ENCODE measurements around the gene NDEL1. TPM values are rescaled to one million over a fixed set of nuclear protein-coding genes. Genes with fewer than 3 reads are reported as not detected.

The NDEL1 gene
- total and polyA plus RNA-seq, 9 of the 15 experiments (the other 6 are each of a cell fraction or from before 2014, with no cell fraction given): 0.86 to 30.5 (median 22.7) TPM

GRCh38 chr17:8386841-8387240 is 48.8 kb upstream of the NDEL1 start (continued):
- TF ChIP-seq ZNF511 (CRISPR knock-in tag; IDR thresholded peaks at IDR 0.05): no peak
- no peak for TF ChIP-seq ZNF75A (CRISPR knock-in tag; IDR thresholded peaks at IDR 0.05)
- TF ChIP-seq SMARCC2 (IDR thresholded peaks at IDR 0.05; ENCODE audit: low read depth): no peak
- TF ChIP-seq SRF (CRISPR knock-in tag; IDR thresholded peaks at IDR 0.05): no peak
- TF ChIP-seq POLR3G (IDR thresholded peaks at IDR 0.05; ENCODE audit: extremely low read depth, insufficient read length, insufficient replicate concordance): no peak
- no peak for TF ChIP-seq ZNF740 (CRISPR knock-in tag; IDR thresholded peaks at IDR 0.05)
- TF ChIP-seq ZNF740 (tag; IDR thresholded peaks at IDR 0.05): peak in 1 of 2 experiments; percentile 55; a peak in 2 of 4 replicates
- TF ChIP-seq CTBP1 (IDR thresholded peaks at IDR 0.05; ENCODE audit: borderline replicate concordance): peak; percentile 67; the same call in 1 of the 2 replicates
- TF ChIP-seq HES1 (IDR thresholded peaks at IDR 0.05; ENCODE audit: low read depth): peak; percentile 50; the same call in 1 of the 2 replicates
- TF ChIP-seq POLR2G (IDR thresholded peaks at IDR 0.05; ENCODE audit: low read depth, low read length): no peak
- no peak for TF ChIP-seq STAT5A (IDR thresholded peaks at IDR 0.05; ENCODE audit: borderline replicate concordance, low read length)
- TF ChIP-seq CBX3 (IDR thresholded peaks at IDR 0.05; ENCODE audit: borderline replicate concordance in 1 of 2, low read length in 2 of 2): no peak
- no peak for TF ChIP-seq TFAM (CRISPR knock-in tag; conservative IDR thresholded peaks at IDR 0.05)
- no peak for TF ChIP-seq NELFE (IDR thresholded peaks at IDR 0.05; ENCODE audit: insufficient read depth, insufficient read length)
- TF ChIP-seq ZNF12 (CRISPR knock-in tag; IDR thresholded peaks at IDR 0.05): no peak
- no peak for TF ChIP-seq CAMTA2 (CRISPR knock-in tag; conservative IDR thresholded peaks at IDR 0.05)
- no peak for TF ChIP-seq ZNF644 (tag; IDR thresholded peaks at IDR 0.05; ENCODE audit: low read depth)
- peak; percentile 53; the same call in 1 of the 2 replicates for TF ChIP-seq LEF1 (IDR thresholded peaks at IDR 0.05)
- TF ChIP-seq PRMT5 (CRISPR knock-in tag; IDR thresholded peaks at IDR 0.05): no peak
- TF ChIP-seq SMAD1 (IDR thresholded peaks at IDR 0.05; ENCODE audit: low read depth, low read length, partially characterized antibody): no peak
- peak; percentile 15; the same call in 1 of the 2 replicates for TF ChIP-seq TCF3 (CRISPR knock-in tag; IDR thresholded peaks at IDR 0.05)
- TF ChIP-seq FOXK2 (conservative IDR thresholded peaks at IDR 0.05 in 1 of 2, IDR thresholded peaks at IDR 0.05 in 1 of 2; ENCODE audit: low read depth in 2 of 2): no peak
- peak; percentile 42; the same call in 1 of the 2 replicates for TF ChIP-seq SOX6 (IDR thresholded peaks at IDR 0.05)
- TF ChIP-seq DIDO1 (tag; IDR thresholded peaks at IDR 0.05; ENCODE audit: low read depth): no peak
- no peak for TF ChIP-seq ASH1L (IDR thresholded peaks at IDR 0.05; ENCODE audit: borderline replicate concordance, low read depth, partially characterized antibody)
- no peak for TF ChIP-seq TBP (optimal IDR thresholded peaks at IDR 0.05; ENCODE audit: low read depth, low read length)
- no peak for TF ChIP-seq YBX1 (IDR thresholded peaks at IDR 0.05)
- TF ChIP-seq PYGO2 (tag; IDR thresholded peaks at IDR 0.05): no peak
- no peak for TF ChIP-seq ZNF140 (CRISPR knock-in tag; IDR thresholded peaks at IDR 0.05)
- TF ChIP-seq RB1 (IDR thresholded peaks at IDR 0.05; ENCODE audit: low read depth): no peak

Measured in K562 (cell line).